H1 (cell line): ENCODE data around the gene MYOM3. TPM values are rescaled to one million over a fixed set of nuclear protein-coding genes. Genes with fewer than 3 reads are reported as not detected.

Source experiments
- CHD7 ChIP-seq: fragments of 300-600 bp; sonication (generic); IDR thresholded peaks from 2 replicates; pipeline ENCODE4 v1.7.1; 2012; ENCODE audit warnings: low read length, moderate library complexity, mild to moderate bottlenecking, inconsistent platforms; ENCODE audit not compliant: insufficient replicate concordance
- CTBP2 ChIP-seq: IDR thresholded peaks from 2 replicates; pipeline ENCODE4 v1.7.0; 2011; ENCODE audit warnings: borderline replicate concordance, mild to moderate bottlenecking, moderate library complexity, mixed read lengths, low read length; ENCODE audit not compliant: insufficient read depth, insufficient read length
- EGR1 ChIP-seq: IDR thresholded peaks from 2 replicates; pipeline ENCODE4 v1.6.1; 2011; ENCODE audit warnings: low read depth, low read length, borderline replicate concordance
- KDM4A ChIP-seq: IDR thresholded peaks from one replicate; pipeline ENCODE4 v1.7.1; 2012; ENCODE audit warnings: low read depth, mild to moderate bottlenecking, moderate library complexity, low read length, inconsistent platforms; ENCODE audit not compliant: severe bottlenecking
- POLR2A ChIP-seq, 2 experiments: IDR thresholded peaks; 1 replicate in 1 of 2; 2 replicates in 1 of 2; pipeline ENCODE4 v1.6.1; 2011; ENCODE audit warnings: low read depth in 2 of 2, low read length in 2 of 2, mild to moderate bottlenecking in 2 of 2; ENCODE audit errors: control extremely low read depth in 1 of 2
- POU5F1 ChIP-seq: IDR thresholded peaks from 2 replicates; pipeline ENCODE4 v1.6.1; 2011; ENCODE audit warnings: low read depth, mild to moderate bottlenecking, low read length, moderate library complexity
- polyA plus RNA-seq, 7 experiments: library from polyadenylated mRNA; depleted of rRNA in 3 of 7; stranded (reverse) in 5 of 7; unstranded in 2 of 7; fragments of >200 nt in 5 of 7; fragments of 200-250 nt in 2 of 7; gene quantifications; 1 replicate in 5 of 7; 2 replicates in 1 of 7; 4 replicates in 1 of 7; pipeline versions ENCODE4 v1.2.1 to v1.2.3, GENCODE V29; 2011 to 2013; ENCODE audit warnings: missing spikeins in 2 of 7, mixed read lengths in 2 of 7
- total RNA-seq: library from RNA; stranded (reverse); fragmentation: NEBNext Ultra II Directional; extraction: Animal tissue kit (Norgen Biotek cat#: 25700); gene quantifications from 2 replicates; pipeline ENCODE4 v1.2.1, GENCODE V29; 2021

Gene MYOM3
- total and polyA plus RNA-seq, 2 of the 8 experiments (the other 6 are each of a cell fraction or from before 2014, with no cell fraction given): 0.08 to 0.09 TPM

GRCh38 chr1:24139841-24140425 lies 28.0 kb upstream of the MYOM3 start (continued):
- TF ChIP-seq CHD7 (no peak), KDM4A (no peak), EGR1 (no peak), POLR2A (IDR thresholded peaks at IDR 0.05; ENCODE audit: control extremely low read depth in 1 of 2, low read depth in 2 of 2, low read length in 2 of 2) (no peak), POU5F1 (no peak), CTBP2 (no peak)
